Effector memory CD4-positive, alpha-beta T cell (primary cell): Measurements from ENCODE around the gene CCDC74B.
"Not testable (repeated sequence)": the region's sequence is repeated elsewhere in the genome, so short reads cannot be mapped to it uniquely, and the experiment has no call there.

ENCODE experiments used
- DNase-seq, 3 donors: peaks; one replicate each; pipeline ENCODE4 v3.0.0-alpha.2; 2020
- H3K27ac ChIP-seq: 2 replicates; pipeline ENCODE4 v1.7.0; 2013; ENCODE audit warnings: mild to moderate bottlenecking, low read length, moderate library complexity; ENCODE audit not compliant: insufficient read depth, poor library complexity, severe bottlenecking
- H3K27me3 ChIP-seq: replicated peaks from 2 replicates; pipeline ENCODE4 v1.7.0; 2013; ENCODE audit warnings: mild to moderate bottlenecking, low read length; ENCODE audit not compliant: insufficient read depth, control insufficient read depth, poor library complexity, severe bottlenecking
- H3K36me3 ChIP-seq: 2 replicates; pipeline ENCODE4 v1.7.0; 2013; ENCODE audit warnings: mild to moderate bottlenecking, low read length, moderate library complexity; ENCODE audit not compliant: control insufficient read depth, insufficient read depth
- H3K4me1 ChIP-seq: 2 replicates; pipeline ENCODE4 v1.7.0; 2013; ENCODE audit warnings: low read length, mild to moderate bottlenecking; ENCODE audit not compliant: control insufficient read depth, insufficient read depth, poor library complexity, severe bottlenecking
- H3K4me3 ChIP-seq: 2 replicates; pipeline ENCODE4 v1.7.0; 2013; ENCODE audit warnings: low read length, low read depth, mild to moderate bottlenecking; ENCODE audit not compliant: insufficient read depth, poor library complexity, severe bottlenecking
- H3K9me3 ChIP-seq: 2 replicates; pipeline ENCODE4 v1.7.0; 2013; ENCODE audit warnings: mild to moderate bottlenecking, low read length, moderate library complexity; ENCODE audit not compliant: control insufficient read depth

The CCDC74B gene

GRCh38 chr2:130185436-130185835 lies 40.5 kb upstream of the CCDC74B start:
- no peak for DNase-seq
- Histone ChIP-seq H3K27ac (no peak overlapping the region), H3K4me1 (peaks cover 12% of the 10 kb centered on the region), H3K4me3 (no peak overlapping the region), H3K9me3 (no peaks in the 10 kb centered on the region), H3K36me3 (no peaks in the 10 kb centered on the region), H3K27me3 (no peaks in the 10 kb centered on the region)

GRCh38 chr2:130183512-130184373 lies 38.8 kb upstream of the CCDC74B start:
- no peaks in the 10 kb centered on the region for H3K27me3 ChIP-seq
- H3K4me1 ChIP-seq: peaks cover 14% of the 10 kb centered on the region
- no peaks in the 10 kb centered on the region for H3K9me3 ChIP-seq
- H3K4me3 ChIP-seq: no peak overlapping the region
- H3K27ac ChIP-seq: peak overlapping the region; percentile 11
- no peak for DNase-seq
- no peaks in the 10 kb centered on the region for H3K36me3 ChIP-seq

- not testable (repeated sequence) for H3K27ac ChIP-seq, H3K9me3 ChIP-seq, DNase-seq, H3K27me3 ChIP-seq, H3K36me3 ChIP-seq
- Histone ChIP-seq H3K4me3 (peak overlapping the region; percentile 45), H3K4me1 (peaks cover 14% of the 10 kb centered on the region)
Measured at GRCh38 chr2:130182826-130183511, 38.1 kb upstream of the CCDC74B start.

- H3K4me1 ChIP-seq: peaks cover 14% of the 10 kb centered on the region
- peak; percentile 81 to 87 (median 84) for DNase-seq
- H3K9me3 ChIP-seq, H3K36me3 ChIP-seq, H3K27me3 ChIP-seq: not testable (repeated sequence)
- peak within 1 kb of the TSS; percentile 93 for H3K4me3 ChIP-seq
- peak within 1 kb of the TSS; percentile 86 for H3K27ac ChIP-seq
Measured at GRCh38 chr2:130181880-130182682, 37.2 kb upstream of the CCDC74B start, which contains the start of gene MZT2B. TSS of gene MZT2B (plus strand) at chr2:130182262. CDS start at chr2:130182283, 21 bp downstream.

- Histone ChIP-seq H3K36me3 (no peaks in the 10 kb centered on the region), H3K4me1 (peaks cover 14% of the 10 kb centered on the region), H3K9me3 (no peaks in the 10 kb centered on the region), H3K27me3 (no peaks in the 10 kb centered on the region), H3K4me3 (peak within 1 kb of the TSS; percentile 93), H3K27ac (peak within 1 kb of the TSS; percentile 86)
- peak; percentile 97 to 98 (median 97) for DNase-seq
Measured at GRCh38 chr2:130181325-130181879, 36.5 kb upstream of the CCDC74B start, which contains the start of gene SMPD4. TSS of gene SMPD4 (minus strand) at chr2:130181602. CDS start at chr2:130176592, 5,010 bp downstream.

GRCh38 chr2:130180404-130181324 lies 35.8 kb upstream of the CCDC74B start:
- not testable (repeated sequence) for DNase-seq, H3K27me3 ChIP-seq, H3K9me3 ChIP-seq, H3K36me3 ChIP-seq
- Histone ChIP-seq H3K4me3 (peak overlapping the region; percentile 93), H3K4me1 (peaks cover 14% of the 10 kb centered on the region), H3K27ac (peak overlapping the region; percentile 86)

GRCh38 chr2:130174866-130175265 lies 30.0 kb upstream of the CCDC74B start:
- not testable (repeated sequence) for H3K27ac ChIP-seq, DNase-seq, H3K9me3 ChIP-seq, H3K27me3 ChIP-seq, H3K4me3 ChIP-seq, H3K4me1 ChIP-seq
- H3K36me3 ChIP-seq: peaks cover 23% of the 10 kb centered on the region

GRCh38 chr2:130169896-130170295 lies 25.0 kb upstream of the CCDC74B start:
- DNase-seq: no peak
- Histone ChIP-seq H3K36me3 (peaks cover 35% of the 10 kb centered on the region), H3K9me3 (no peaks in the 10 kb centered on the region), H3K27ac (no peak overlapping the region), H3K4me1 (no peaks in the 10 kb centered on the region), H3K4me3 (no peak overlapping the region), H3K27me3 (no peaks in the 10 kb centered on the region)

- H3K9me3 ChIP-seq, DNase-seq, H3K27me3 ChIP-seq, H3K4me3 ChIP-seq, H3K4me1 ChIP-seq, H3K27ac ChIP-seq: not testable (repeated sequence)
- H3K36me3 ChIP-seq: peaks cover 42% of the 10 kb centered on the region
Measured at GRCh38 chr2:130169163-130169562, 24.3 kb upstream of the CCDC74B start.
